ENCODE results near the gene TNXB. TPM values are rescaled to one million over a fixed set of nuclear protein-coding genes. Genes with fewer than 3 reads are reported as not detected.

Gene TNXB
- total and polyA plus RNA-seq, 2 donors (not counting 3 experiments of a cell fraction or from before 2014, with no cell fraction given): 0.47 to 2.7 TPM

DNA sequence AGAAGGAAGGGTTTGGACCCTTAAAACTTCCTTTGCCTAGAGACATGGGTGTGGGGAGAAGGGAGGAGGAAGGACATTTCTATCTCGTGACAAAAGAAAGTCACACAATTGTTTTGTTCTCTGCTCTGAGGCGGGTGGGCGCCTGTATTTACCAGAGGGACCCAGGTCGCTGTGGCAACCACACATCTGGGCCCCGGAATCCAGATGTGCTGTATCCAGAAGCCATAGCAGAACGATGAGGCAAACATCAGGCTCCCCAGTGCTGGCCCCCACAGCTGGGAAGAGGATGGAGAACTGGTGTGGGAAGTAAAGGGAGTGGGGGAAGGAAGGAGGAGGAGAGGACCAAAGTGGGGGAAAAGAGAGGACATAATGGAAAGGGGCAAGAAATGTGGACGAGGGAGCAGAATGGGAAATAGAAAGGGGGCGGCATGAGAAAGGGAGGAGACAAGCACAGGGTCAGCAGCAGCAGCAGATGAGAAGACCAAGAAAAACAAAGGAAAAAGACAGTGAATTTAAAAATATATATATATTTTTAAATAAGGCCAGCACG lies 3.4 kb upstream of the TNXB start:
- no peak overlapping the region for H2AFZ ChIP-seq (ENCODE audit: low read depth, low read length)
- no peaks in the 10 kb centered on the region for H3K9me3 ChIP-seq (replicated peaks; ENCODE audit: control insufficient read depth, insufficient read depth, low read length)
- H3K27ac ChIP-seq (ENCODE audit: insufficient read depth, low read depth, low read length): no peak overlapping the region
- CTCF ChIA-PET: no interaction called here
- POLR2A ChIA-PET: no interaction called here
- peaks cover 11 to 17% of the 10 kb centered on the region in 2 experiments for H3K27me3 ChIP-seq (ENCODE audit: control insufficient read depth in 2 of 2, insufficient read depth in 2 of 2, low read length in 2 of 2)
- BruUV-seq (replicated peaks): no TSS peak
- no peaks in the 10 kb centered on the region for H4K20me1 ChIP-seq (replicated peaks; ENCODE audit: control insufficient read depth, extremely low read depth, insufficient read depth, low read length)
- no peak for DNase-seq (ENCODE audit: low read depth, low spot score)
- dilution Hi-C loops (cut with MboI; ENCODE audit: extremely low pct_ligation_motif_present, low sequenced_read_pairs) (no loop called here), intact Hi-C loops (cut with micrococcal nuclease) (loop anchor here (10.0 kb wide), 1 partner anchor 302 kb away; no protein-coding TSS in a partner anchor)
- FAIRE-seq: no peak
- H3K9me1 ChIP-seq (replicated peaks; ENCODE audit: control insufficient read depth, extremely low read depth, insufficient read depth, low read length): no peaks in the 10 kb centered on the region
- no peak overlapping the region for H3K4me2 ChIP-seq (ENCODE audit: insufficient read depth, low read length)
- no peaks in the 10 kb centered on the region for H3K4me1 ChIP-seq (ENCODE audit: control insufficient read depth, extremely low read depth, insufficient read depth, low read length)
- no peak overlapping the region for H3K9ac ChIP-seq (replicated peaks; ENCODE audit: extremely low read depth, insufficient read depth, low read length)
- TF ChIP-seq MYC (IDR thresholded peaks at IDR 0.05; ENCODE audit: low read depth, low read length) (no peak), FOS (IDR thresholded peaks at IDR 0.05; ENCODE audit: borderline replicate concordance, insufficient read depth, low read length) (no peak), POLR2AphosphoS5 (IDR thresholded peaks at IDR 0.05; ENCODE audit: insufficient read depth, low read depth, low read length) (no peak), EZH2 (IDR thresholded peaks at IDR 0.05; ENCODE audit: borderline replicate concordance, low read depth, low read length, severe bottlenecking) (no peak), GATA2 (IDR thresholded peaks at IDR 0.05; ENCODE audit: insufficient read depth, insufficient read length, low read depth, low read length) (no peak), POLR2A (IDR thresholded peaks at IDR 0.05; ENCODE audit: low read depth, low read length) (no peak), JUN (IDR thresholded peaks at IDR 0.05; ENCODE audit: borderline replicate concordance, insufficient read depth, insufficient read length, low read depth) (no peak)
- TF ChIP-seq, protein P1, sequence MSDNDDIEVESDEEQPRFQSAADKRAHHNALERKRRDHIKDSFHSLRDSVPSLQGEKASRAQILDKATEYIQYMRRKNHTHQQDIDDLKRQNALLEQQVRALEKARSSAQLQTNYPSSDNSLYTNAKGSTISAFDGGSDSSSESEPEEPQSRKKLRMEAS (IDR thresholded peaks at IDR 0.05; ENCODE audit: insufficient read depth, insufficient read length): no peak
- TF ChIP-seq, protein P2, sequence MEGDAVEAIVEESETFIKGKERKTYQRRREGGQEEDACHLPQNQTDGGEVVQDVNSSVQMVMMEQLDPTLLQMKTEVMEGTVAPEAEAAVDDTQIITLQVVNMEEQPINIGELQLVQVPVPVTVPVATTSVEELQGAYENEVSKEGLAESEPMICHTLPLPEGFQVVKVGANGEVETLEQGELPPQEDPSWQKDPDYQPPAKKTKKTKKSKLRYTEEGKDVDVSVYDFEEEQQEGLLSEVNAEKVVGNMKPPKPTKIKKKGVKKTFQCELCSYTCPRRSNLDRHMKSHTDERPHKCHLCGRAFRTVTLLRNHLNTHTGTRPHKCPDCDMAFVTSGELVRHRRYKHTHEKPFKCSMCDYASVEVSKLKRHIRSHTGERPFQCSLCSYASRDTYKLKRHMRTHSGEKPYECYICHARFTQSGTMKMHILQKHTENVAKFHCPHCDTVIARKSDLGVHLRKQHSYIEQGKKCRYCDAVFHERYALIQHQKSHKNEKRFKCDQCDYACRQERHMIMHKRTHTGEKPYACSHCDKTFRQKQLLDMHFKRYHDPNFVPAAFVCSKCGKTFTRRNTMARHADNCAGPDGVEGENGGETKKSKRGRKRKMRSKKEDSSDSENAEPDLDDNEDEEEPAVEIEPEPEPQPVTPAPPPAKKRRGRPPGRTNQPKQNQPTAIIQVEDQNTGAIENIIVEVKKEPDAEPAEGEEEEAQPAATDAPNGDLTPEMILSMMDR (IDR thresholded peaks at IDR 0.05; ENCODE audit: extremely low read depth in 1 of 2, insufficient read depth in 1 of 2, low read depth in 1 of 2, low read length in 2 of 2): no peak
- H3K79me2 ChIP-seq (ENCODE audit: control insufficient read depth, insufficient read depth, low read length): no peaks in the 10 kb centered on the region
- H3K4me3 ChIP-seq (replicated peaks in 1 of 3; ENCODE audit: insufficient read depth in 1 of 3, low read depth in 1 of 3, low read length in 3 of 3): no peak overlapping the region
- peaks cover 4 to 25% of the 10 kb centered on the region in 2 experiments for H3K36me3 ChIP-seq (ENCODE audit: control insufficient read depth in 2 of 2, extremely low read depth in 1 of 2, insufficient read depth in 2 of 2, low read length in 2 of 2)

Data from endothelial cell of umbilical vein (primary cell).